ENCODE results near the gene RFXAP. TPM values are rescaled to one million over a fixed set of nuclear protein-coding genes. Genes with fewer than 3 reads are reported as not detected.

RFXAP gene
- total RNA-seq, 1 experiment from 2014 or later = 8.7 TPM

GRCh38 chr13:36776175-36776574, 42.8 kb upstream of the RFXAP start:
- H3K14ac ChIP-seq (ENCODE audit: insufficient read depth, low read length) = no peak overlapping the region
- no peak for TF ChIP-seq CTCF (conservative IDR thresholded peaks at IDR 0.05)
- H3K9ac ChIP-seq (ENCODE audit: extremely low read depth, insufficient read length, low read length) = no peak overlapping the region
- Mint-ChIP-seq H3K4me3 (no peak overlapping the region), H3K36me3 (ENCODE audit: insufficient read depth in 1 of 3, low read depth in 3 of 3) (peaks cover 0 to 5% (median 4%) of the 10 kb centered on the region in 3 experiments; a peak in 1 of 7 replicates), H3K27ac (no peak overlapping the region), H3K9me3 (no peaks in the 10 kb centered on the region; a peak in 1 of 5 replicates), H3K4me1 (peaks cover 29 to 37% of the 10 kb centered on the region in 2 experiments), H3K27me3 (ENCODE audit: low read depth) (peaks cover 2% of the 10 kb centered on the region)
- no peak overlapping the region for H2BK20ac ChIP-seq (ENCODE audit: low read depth, low read length, poor library complexity, severe bottlenecking)
- H3K4me1 ChIP-seq (ENCODE audit: insufficient read depth, low read length) = peaks cover 8% of the 10 kb centered on the region
- no peaks in the 10 kb centered on the region for H3K79me2 ChIP-seq (ENCODE audit: insufficient read depth, low read length)
- no peak overlapping the region for H2AK5ac ChIP-seq (ENCODE audit: insufficient read length, low read length)
- H3K9me3 ChIP-seq (ENCODE audit: control insufficient read depth, low read depth, low read length) = no peaks in the 10 kb centered on the region
- H4K5ac ChIP-seq (ENCODE audit: insufficient read length, low read depth, low read length) = no peak overlapping the region
- H3K79me1 ChIP-seq (ENCODE audit: insufficient read depth, low read depth, low read length, poor library complexity, severe bottlenecking) = no peaks in the 10 kb centered on the region
- no peak overlapping the region for H3K23ac ChIP-seq (ENCODE audit: insufficient read length, low read depth, low read length)
- H2BK12ac ChIP-seq (ENCODE audit: insufficient read length, low read depth, low read length) = no peak overlapping the region
- no peaks in the 10 kb centered on the region for H3K27me3 ChIP-seq (ENCODE audit: insufficient read depth, low read length)
- H2BK120ac ChIP-seq (ENCODE audit: low read depth, low read length, poor library complexity, severe bottlenecking) = no peak overlapping the region
- H3T11ph ChIP-seq (ENCODE audit: low read length) = no peak overlapping the region
- no peak for DNase-seq
- no peak overlapping the region for H4K91ac ChIP-seq (ENCODE audit: insufficient read length, low read depth, low read length)
- no peak overlapping the region for H2BK15ac ChIP-seq (ENCODE audit: low read depth, low read length)
- H2BK5ac ChIP-seq (ENCODE audit: insufficient read length, low read length) = no peak overlapping the region
- no peak overlapping the region for H3K4ac ChIP-seq (ENCODE audit: low read depth, low read length)
- H3K18ac ChIP-seq (ENCODE audit: insufficient read length, low read depth, low read length) = no peak overlapping the region
- no peak overlapping the region for H3K56ac ChIP-seq (ENCODE audit: insufficient read length, low read depth, low read length)
- no peak overlapping the region for H2AFZ ChIP-seq (ENCODE audit: low read length)
- H3K4me2 ChIP-seq (ENCODE audit: insufficient read depth, insufficient read length, low read length) = no peak overlapping the region
- H3K27ac ChIP-seq (ENCODE audit: insufficient read length, low read depth, low read length) = no peak overlapping the region
- no peaks in the 10 kb centered on the region for H4K20me1 ChIP-seq (ENCODE audit: control insufficient read depth, insufficient read depth, insufficient read length)
- no peaks in the 10 kb centered on the region for H3K23me2 ChIP-seq (ENCODE audit: insufficient read length, low read depth, low read length, poor library complexity, severe bottlenecking)
- H4K8ac ChIP-seq (replicated peaks; ENCODE audit: insufficient read length, low read depth, low read length) = no peak overlapping the region

Data from H9 (cell line).